GM19372 (cell line): ENCODE data around the gene TMEM196.
"Not testable (repeated sequence)": the region's sequence is repeated elsewhere in the genome, so short reads cannot be mapped to it uniquely, and the experiment has no call there.

Experiments
- ATAC-seq: cut with Tn5 transposase; IDR thresholded peaks from one replicate; pipeline ENCODE4 v1.9.1; 2021; ENCODE audit warnings: mild to moderate bottlenecking, low read depth, moderate library complexity; ENCODE audit not compliant: unreplicated experiment

TMEM196 gene

GRCh38 chr7:19708397-19709248 is 64.8 kb downstream of the TMEM196 start, which contains the start of gene POLR1F:
Gene POLR1F, minus strand, starts transcription at chr7:19709037. Its CDS starts 21 bp downstream, at chr7:19709016.
- peak; percentile 98 for ATAC-seq

DNA sequence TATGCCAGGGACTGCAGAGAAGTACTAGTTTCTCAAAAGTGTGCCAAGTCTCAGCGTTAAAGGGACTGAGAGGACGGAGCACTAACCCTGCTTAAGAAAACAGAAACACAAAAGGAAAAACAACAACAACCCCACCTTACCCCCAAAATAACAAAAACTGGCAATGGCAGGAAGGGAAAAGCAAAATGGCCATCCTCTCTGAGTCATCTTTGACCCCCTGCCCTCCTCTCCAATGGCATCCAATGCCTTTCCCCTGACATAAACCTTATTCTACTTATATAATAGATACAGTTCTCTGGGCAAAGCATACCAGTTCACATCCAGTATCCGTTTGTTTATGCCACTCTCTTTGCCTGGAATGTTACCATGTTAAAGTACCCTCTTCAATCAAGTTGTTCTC is 66.2 kb downstream of the TMEM196 start:
- ATAC-seq: no peak

- ATAC-seq: no peak
Measured at GRCh38 chr7:19705663-19706062, 67.8 kb downstream of the TMEM196 start.

GRCh38 chr7:19701471-19701870 is 71.9 kb downstream of the TMEM196 start:
- no peak for ATAC-seq

DNA sequence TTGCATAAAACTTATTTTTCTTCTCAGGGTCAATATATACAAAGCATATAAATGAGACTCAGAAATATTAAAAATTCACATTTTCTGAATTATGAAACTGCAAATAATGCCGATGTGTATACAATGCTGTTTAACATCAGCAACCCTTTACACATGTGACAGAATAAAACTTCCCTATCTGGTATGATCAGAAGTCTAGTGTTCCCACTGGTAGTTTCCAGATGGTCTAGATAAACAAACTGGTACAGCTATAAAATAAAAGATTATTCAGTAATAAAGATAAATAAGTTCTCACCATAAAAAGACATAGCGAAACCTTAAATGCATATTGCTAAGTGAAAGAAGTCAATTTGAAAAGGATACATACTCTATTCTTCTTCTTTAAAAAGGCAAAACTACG is 72.5 kb downstream of the TMEM196 start:
- ATAC-seq: no peak

DNA sequence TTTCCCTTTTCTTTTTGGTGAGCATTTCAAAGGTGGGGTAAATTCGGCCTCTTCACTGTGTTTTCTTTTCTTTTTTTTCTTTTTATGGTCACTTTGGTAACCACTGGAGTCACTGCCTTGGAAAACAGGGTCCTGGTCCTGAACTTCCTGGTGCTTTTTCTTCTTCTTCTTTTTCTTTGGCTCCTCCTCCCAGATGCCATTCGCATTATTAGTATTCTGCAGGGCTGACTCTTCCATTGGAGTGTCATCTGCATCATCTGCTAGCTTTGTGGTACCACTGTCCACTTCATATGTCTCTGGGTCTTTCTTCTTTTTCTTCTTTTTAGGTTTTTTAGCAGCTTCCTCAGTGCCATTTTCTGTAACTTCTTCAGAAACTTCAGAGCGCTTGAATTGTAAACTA is 75.1 kb downstream of the TMEM196 start:
- no peak for ATAC-seq

DNA sequence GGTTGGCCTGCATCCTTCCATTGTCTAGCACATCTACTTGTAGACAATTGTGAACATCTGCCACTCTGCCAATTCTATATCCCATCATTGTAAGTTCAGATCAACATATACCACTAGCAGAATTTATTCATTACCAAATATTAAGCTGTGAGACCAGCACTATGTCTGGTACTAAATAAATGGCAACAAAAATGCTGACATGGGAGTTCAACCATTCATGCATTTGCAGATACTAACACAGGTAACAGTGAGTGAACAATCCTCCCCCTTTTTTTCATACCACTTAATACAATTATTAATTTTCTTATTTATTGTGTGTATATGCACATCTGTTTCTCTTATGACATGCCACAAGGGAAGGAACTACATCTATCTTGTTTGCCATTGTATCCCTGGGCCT is 76.5 kb downstream of the TMEM196 start:
- ATAC-seq: no peak

GRCh38 chr7:19692111-19692828 is 81.1 kb downstream of the TMEM196 start:
- no peak for ATAC-seq

DNA sequence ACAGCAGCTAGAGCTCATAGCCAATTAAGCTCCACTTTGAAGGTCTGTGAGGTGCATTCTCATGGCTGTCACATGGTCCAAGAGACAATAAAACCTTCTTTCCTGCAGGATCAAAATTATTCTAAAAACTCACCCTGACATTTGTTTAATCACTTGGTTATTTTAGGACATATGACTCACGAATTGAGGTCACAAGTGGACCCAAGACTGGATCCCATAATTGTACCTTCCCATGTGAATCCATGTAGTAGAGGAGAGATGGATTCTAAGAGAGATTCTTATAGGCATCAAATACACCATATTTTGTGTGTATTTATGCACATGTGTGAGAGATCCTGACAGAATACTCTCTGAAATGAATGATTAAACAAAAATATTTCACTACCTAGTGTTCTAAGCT is 82.7 kb downstream of the TMEM196 start:
- ATAC-seq: no peak

DNA sequence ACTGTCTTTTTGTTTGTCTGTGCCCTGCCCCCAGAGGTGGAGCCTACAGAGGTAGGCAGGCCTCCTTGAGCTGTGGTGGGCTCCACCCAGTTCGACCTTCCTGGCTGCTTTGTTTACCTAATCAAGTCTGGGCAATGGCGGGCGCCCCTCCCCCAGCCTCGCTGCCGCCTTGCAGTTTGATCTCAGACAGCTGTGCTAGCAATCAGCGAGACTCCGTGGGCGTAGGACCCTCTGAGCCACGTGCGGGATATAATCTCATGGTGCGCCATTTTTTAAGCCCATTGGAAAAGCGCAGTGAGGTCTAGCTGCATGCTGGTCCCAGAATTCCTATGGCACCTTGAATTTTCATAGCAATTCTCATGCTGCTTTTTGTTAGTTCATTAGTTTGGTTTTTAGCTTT is 84.3 kb downstream of the TMEM196 start:
- not testable (repeated sequence) for ATAC-seq

GRCh38 chr7:19681596-19681995 is 91.8 kb downstream of the TMEM196 start:
- ATAC-seq: no peak

DNA sequence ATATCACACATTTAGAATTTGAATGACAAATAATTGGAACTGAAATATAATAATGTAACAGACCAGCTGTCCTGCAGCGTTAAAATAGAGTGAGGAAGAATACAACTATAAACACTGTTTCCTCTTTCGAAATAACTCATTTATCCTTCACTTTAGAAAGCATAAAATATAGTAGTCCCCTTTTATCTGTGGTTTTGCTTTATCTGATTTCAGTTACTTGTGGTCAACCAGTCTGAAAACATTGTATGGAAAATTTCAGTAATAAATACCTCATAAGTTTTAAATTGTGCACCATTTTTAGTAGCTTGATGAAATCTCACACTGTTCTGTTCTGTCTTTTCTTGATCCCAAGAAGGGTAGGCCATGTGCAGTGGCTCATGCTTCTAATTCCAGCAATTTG is 96.2 kb downstream of the TMEM196 start:
- peak; percentile 83 for ATAC-seq

DNA sequence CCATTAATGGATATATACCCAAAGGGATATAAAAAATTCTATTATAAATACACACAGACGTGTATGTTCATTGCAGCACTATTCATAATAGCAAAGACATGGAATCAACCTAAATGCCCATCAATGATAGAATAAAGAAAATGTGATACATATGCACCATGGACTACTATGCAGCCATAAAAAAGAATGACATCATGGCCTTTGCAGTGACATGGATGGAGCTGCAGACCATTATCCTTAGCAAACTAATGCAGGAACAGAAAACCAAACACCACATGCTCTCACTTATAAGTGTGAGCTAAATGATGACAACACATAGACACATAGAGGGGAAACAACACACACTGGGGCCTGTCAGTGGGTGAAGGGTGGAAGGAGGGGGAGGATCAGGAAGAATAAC is 97.6 kb downstream of the TMEM196 start:
- ATAC-seq: no peak

GRCh38 chr7:19674266-19674960 is 99.0 kb downstream of the TMEM196 start:
- no peak for ATAC-seq

DNA sequence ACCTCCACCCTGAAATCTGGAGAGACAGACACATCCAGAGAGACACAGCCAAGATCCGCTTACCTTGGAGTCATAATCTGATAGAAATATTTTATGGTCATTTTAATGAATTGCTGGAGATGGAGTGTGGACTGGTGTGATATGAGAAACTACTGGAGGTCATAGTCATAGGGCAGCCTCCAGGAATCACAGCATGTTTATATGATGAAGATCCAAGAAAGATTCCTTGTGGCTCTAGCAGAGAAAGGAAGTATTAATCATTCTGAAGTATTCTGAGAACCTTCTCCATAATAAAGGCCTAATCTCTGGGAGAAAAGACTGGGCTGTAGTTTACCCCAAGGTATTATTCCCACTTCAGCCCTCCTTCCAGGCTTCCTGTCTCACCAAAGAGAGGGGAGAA is 102.6 kb downstream of the TMEM196 start:
- no peak for ATAC-seq
